Activated T-helper 2 cell treated with anti-CD3 and anti-CD28 coated beads, Interferon-gamma antibody, Interleukin-2, Interleukin-4, amounts not matched to agents 10 μg/mL and 5 μg/mL and 100 μg/mL, durations not matched to agents 14 hours and 24 hours and 36 hours (primary cell): ENCODE data around the gene CDA. TPM values are rescaled to one million over a fixed set of nuclear protein-coding genes. Genes with fewer than 3 reads are reported as not detected.

Experiments used
- DNase-seq: peaks from one replicate; pipeline ENCODE4 v3.0.0; 2021; ENCODE audit warnings: low spot score
- H3K27ac Mint-ChIP-seq: one replicate; pipeline ENCODE4 v1.8.0; 2021; ENCODE audit warnings: mixed read lengths
- H3K27me3 Mint-ChIP-seq: one replicate; pipeline ENCODE4 v1.8.0; 2021; ENCODE audit warnings: low read depth, mixed read lengths
- H3K36me3 Mint-ChIP-seq: one replicate; pipeline ENCODE4 v1.8.0; 2021; ENCODE audit warnings: low read depth, mixed read lengths
- H3K4me1 Mint-ChIP-seq: one replicate; pipeline ENCODE4 v1.8.0; 2021; ENCODE audit warnings: low read depth, mixed read lengths
- H3K4me3 Mint-ChIP-seq: one replicate; pipeline ENCODE4 v1.8.0; 2021; ENCODE audit warnings: low read depth, mild to moderate bottlenecking, moderate library complexity, mixed read lengths
- H3K9me3 Mint-ChIP-seq: one replicate; pipeline ENCODE4 v1.8.0; 2021; ENCODE audit warnings: mixed read lengths
- intact Hi-C: fragments of 100-400 bp; cut with micrococcal nuclease; formaldehyde crosslinking; loops from one replicate; pipeline ENCODE4 v1.15.1; 2023
- total RNA-seq: library from RNA; stranded (reverse); gene quantifications from 2 replicates; pipeline ENCODE4 v1.2.3, GENCODE V29; 2022

The CDA gene
- total RNA-seq, 1 donor from 2014 or later, result not detected

DNA sequence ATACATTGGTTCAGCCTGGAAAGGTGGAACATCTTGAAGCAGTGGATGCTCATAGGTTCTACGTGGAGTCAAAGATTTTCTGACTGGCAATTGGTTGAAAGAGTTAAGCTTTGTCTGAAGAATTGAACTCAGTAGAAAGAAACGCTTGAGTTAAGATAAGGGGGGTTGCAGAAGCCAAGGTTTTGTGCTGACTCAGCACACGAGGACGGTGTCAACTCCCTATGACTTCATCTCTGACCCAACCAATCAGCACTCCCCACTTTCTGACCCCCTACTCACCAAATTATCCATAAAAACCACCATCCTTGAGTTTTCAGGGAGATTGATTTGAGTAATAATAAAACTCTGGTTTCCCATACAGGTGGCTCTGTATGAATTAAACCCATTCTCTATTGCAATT, 41.8 kb downstream of the CDA start:
- H3K36me3 Mint-ChIP-seq, result no peaks in the 10 kb centered on the region
- no peak overlapping the region for H3K4me3 Mint-ChIP-seq
- no peaks in the 10 kb centered on the region for H3K9me3 Mint-ChIP-seq
- intact Hi-C loops, result loop anchor here (5.0 kb wide), 1 partner anchor 123 kb away; the partner anchor contains the start of gene MUL1
- peaks cover 2% of the 10 kb centered on the region for H3K27me3 Mint-ChIP-seq
- no peak for DNase-seq
- H3K27ac Mint-ChIP-seq, result no peak overlapping the region
- peaks cover 6% of the 10 kb centered on the region for H3K4me1 Mint-ChIP-seq

DNA sequence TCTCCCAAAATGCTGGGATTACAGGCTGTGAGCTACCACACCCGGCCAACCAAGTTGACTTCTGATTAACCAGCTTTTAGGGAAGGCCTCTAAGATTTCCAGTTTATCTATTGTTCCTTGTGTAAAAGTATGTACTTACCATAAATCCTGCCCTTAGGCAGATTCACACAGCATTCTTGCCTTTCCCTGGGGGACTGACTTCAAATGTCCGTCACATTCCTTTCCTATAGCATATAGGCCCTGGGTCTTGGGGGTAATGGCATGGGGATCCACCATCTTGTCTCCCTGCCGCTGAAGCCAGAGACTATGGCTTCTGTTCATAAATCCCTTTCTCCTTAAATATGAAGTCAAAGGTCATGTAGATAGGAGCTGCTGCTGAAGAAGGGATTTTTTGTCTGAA, 43.5 kb downstream of the CDA start:
- Mint-ChIP-seq H3K4me1 (peaks cover 6% of the 10 kb centered on the region), H3K27me3 (peaks cover 1% of the 10 kb centered on the region), H3K36me3 (no peaks in the 10 kb centered on the region), H3K9me3 (no peaks in the 10 kb centered on the region), H3K4me3 (peak overlapping the region; percentile 65), H3K27ac (no peak overlapping the region)
- intact Hi-C loops, result loop anchor here (2.0 to 5.0 kb wide), 2 partner anchors 58 to 125 kb away; partner anchors contain the start of gene MUL1
- no peak for DNase-seq

DNA sequence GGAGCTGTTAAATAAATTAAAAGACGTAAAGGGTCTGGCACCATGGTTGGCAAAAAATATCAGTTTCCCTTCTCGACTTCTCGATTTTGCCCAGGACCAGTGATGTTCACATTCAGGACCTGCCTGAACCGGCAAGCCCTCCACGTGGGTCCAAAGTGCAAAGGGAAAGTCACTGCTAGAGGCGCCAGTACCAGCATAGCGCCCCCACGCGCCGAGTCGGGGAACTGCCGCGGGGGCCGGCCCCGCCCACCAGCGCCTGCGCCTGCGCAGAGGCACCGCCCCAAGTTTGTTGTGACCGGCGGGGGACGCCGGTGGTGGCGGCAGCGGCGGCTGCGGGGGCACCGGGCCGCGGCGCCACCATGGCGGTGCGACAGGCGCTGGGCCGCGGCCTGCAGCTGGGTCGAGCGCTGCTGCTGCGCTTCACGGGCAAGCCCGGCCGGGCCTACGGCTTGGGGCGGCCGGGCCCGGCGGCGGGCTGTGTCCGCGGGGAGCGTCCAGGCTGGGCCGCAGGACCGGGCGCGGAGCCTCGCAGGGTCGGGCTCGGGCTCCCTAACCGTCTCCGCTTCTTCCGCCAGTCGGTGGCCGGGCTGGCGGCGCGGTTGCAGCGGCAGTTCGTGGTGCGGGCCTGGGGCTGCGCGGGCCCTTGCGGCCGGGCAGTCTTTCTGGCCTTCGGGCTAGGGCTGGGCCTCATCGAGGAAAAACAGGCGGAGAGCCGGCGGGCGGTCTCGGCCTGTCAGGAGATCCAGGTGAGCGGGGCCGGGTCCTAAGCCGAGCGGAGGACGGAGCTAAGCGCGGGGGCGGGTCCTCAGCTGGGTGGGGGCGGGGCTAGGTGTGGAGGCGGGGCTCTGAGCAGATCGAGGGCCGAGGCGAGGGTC, 44.5 kb downstream of the CDA start, which contains the start of gene PINK1:
Gene PINK1, plus strand, starts transcription at position 269 of the 875 bp plus-strand sequence. Its CDS starts 91 bp downstream, at position 360.
- peaks cover 1% of the 10 kb centered on the region for H3K27me3 Mint-ChIP-seq
- peak; percentile 86 for DNase-seq
- peak within 1 kb of the TSS; percentile 80 for H3K4me3 Mint-ChIP-seq
- peak within 1 kb of the TSS; percentile 33 for H3K27ac Mint-ChIP-seq
- no peaks in the 10 kb centered on the region for H3K9me3 Mint-ChIP-seq
- peaks cover 6% of the 10 kb centered on the region for H3K4me1 Mint-ChIP-seq
- no peaks in the 10 kb centered on the region for H3K36me3 Mint-ChIP-seq
- intact Hi-C loops, result loop anchor here (2.0 to 5.0 kb wide), 2 partner anchors 59 to 126 kb away; partner anchors contain the start of gene MUL1

DNA sequence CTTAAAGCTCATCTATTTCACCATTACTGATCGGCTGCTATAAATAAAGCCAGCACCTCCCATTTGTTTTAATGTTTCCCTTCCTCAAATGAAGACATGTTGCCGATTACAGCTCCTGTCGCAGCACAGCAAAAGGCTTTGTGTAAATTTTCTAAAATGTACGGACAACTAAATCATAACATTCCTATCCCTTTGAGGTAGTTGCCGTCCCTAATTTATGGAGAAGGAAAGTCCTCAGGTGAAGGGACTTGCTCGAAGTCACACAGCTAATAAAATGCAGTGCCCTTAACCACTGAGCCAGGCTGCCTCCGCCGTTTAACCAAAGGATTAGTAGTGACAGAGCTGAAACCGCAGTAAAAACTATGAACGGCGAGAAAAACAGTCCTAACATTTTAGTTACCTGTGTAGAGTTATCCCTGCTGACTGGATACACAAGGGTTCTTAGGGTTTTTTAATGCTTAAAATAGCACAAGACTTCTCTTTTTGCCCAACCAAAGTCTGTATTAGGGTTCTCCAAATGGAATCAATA, 45.2 kb downstream of the CDA start:
- intact Hi-C loops, result loop anchor here (5.0 kb wide), 1 partner anchor 127 kb away; the partner anchor contains the start of gene MUL1
- no peaks in the 10 kb centered on the region for H3K9me3 Mint-ChIP-seq
- H3K4me3 Mint-ChIP-seq, result peak overlapping the region; percentile 80
- H3K27me3 Mint-ChIP-seq, result no peaks in the 10 kb centered on the region
- H3K27ac Mint-ChIP-seq, result peak overlapping the region; percentile 33
- no peaks in the 10 kb centered on the region for H3K36me3 Mint-ChIP-seq
- peak; percentile 13 for DNase-seq
- peaks cover 6% of the 10 kb centered on the region for H3K4me1 Mint-ChIP-seq

DNA sequence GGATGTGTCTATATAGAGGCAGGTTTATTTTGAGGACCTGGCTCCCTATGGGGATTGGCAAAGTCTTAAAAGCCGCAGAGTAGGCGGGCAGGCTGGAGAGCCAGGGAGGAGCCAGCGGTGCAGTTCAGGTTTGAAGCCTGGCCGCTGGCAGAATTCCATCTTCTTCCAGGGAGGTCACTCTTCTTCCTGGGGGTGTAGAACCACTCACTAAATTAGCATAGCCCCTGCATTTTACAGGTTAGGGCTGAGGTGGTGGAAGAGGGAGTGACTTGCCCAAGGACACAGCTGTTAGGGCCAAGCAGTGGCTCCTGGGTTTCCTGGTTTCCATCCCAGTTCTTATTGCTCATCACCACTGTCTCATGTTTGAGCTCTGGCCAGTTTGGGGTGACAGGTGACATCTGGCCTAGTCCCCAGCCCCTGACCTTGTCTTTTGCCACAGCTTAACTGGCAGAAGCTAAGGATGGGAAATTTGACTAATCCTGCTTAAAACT, 45.7 kb downstream of the CDA start:
- intact Hi-C loops, result loop anchor here (5.0 kb wide), 1 partner anchor 127 kb away; the partner anchor contains the start of gene MUL1
- H3K27ac Mint-ChIP-seq, result no peak overlapping the region

DNA sequence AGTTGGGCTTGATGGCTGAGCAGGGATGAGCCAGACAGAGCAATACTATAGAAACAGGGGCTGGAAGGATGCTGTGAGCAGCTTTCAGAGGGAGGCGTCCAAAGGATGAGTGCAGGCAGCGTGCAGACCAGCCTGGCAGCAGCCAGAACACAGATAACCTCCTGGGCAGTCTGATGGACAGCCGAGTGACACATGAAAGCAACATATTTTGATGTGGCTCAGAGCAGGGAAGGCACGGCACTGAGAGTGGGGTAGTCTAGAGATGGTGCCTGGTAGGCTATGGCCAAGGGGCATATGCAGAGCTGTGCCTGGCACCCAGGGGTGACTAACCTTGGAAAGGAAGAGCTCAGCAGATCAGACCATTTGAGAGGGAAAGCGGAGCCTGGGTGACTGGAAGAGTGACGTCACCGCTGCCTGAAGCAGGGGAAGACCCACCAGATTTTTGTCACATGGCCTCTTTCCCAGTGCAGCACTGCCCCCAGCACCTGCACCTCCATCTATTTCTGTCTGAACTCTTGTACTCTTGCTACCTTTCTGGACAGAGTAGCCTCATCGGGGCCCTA, 48.0 kb downstream of the CDA start:
- Mint-ChIP-seq H3K9me3 (no peaks in the 10 kb centered on the region), H3K4me1 (peaks cover 9% of the 10 kb centered on the region), H3K4me3 (no peak overlapping the region), H3K36me3 (no peaks in the 10 kb centered on the region), H3K27me3 (no peaks in the 10 kb centered on the region), H3K27ac (no peak overlapping the region)
- intact Hi-C loops, result no loop called here
- no peak for DNase-seq

More for the DNA sequence above, 45.7 kb downstream of the CDA start:
- DNase-seq, result no peak
- Mint-ChIP-seq H3K4me3 (peak overlapping the region; percentile 80), H3K4me1 (peaks cover 6% of the 10 kb centered on the region), H3K36me3 (no peaks in the 10 kb centered on the region), H3K9me3 (no peaks in the 10 kb centered on the region), H3K27me3 (no peaks in the 10 kb centered on the region)

DNA sequence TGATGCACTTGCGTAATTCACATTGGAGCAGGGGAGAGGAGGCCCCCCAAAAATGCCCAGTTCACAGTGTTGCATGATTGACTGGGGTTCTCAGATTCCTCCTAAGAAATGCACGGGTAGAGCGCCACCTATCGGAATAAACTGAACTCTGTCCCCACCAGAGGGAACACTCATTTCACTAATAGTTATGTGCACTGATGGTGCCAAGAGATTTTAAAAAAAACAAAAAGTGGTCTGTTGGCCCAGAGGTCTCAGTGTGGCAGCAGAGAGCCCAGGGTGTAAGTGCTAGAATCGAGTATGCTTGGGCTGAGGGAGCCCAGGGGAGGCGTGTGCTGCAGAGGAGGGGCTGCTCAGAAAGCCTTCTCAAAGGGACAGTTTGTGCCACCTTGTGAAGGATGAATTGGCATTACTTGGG, 51.3 kb downstream of the CDA start:
- DNase-seq, result peak; percentile 51
- Mint-ChIP-seq H3K4me3 (no peak overlapping the region), H3K4me1 (peaks cover 3% of the 10 kb centered on the region), H3K36me3 (no peaks in the 10 kb centered on the region), H3K27ac (no peak overlapping the region), H3K9me3 (no peaks in the 10 kb centered on the region), H3K27me3 (no peaks in the 10 kb centered on the region)
- intact Hi-C loops, result loop anchor here (1.0 to 2.0 kb wide), 2 partner anchors 65 to 118 kb away; no protein-coding TSS in a partner anchor

DNA sequence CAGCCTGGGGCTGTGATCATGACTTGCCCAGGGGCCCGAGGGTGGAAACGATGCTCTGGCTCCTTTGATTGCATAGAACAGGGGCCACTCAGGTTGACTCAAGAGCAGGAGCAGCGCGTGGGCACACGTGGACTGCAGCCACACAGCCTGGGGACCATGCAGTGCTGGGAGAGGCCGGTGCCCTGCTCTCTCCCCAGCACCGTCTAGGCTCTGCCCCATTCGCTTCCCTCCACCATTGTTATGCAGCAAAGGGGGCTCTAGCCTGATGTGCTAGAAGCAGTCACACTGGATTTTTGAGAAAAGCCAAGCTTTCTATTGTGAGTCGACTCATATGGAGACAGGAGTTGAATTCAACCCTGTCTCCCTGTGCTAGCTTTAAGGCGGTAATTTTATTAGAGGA, 53.1 kb downstream of the CDA start:
- Mint-ChIP-seq H3K36me3 (no peaks in the 10 kb centered on the region), H3K9me3 (no peaks in the 10 kb centered on the region), H3K27me3 (no peaks in the 10 kb centered on the region), H3K4me1 (peaks cover 3% of the 10 kb centered on the region), H3K4me3 (no peak overlapping the region), H3K27ac (no peak overlapping the region)
- intact Hi-C loops, result loop anchor here (2.0 kb wide), 1 partner anchor 67 kb away; no protein-coding TSS in a partner anchor
- DNase-seq, result no peak

DNA sequence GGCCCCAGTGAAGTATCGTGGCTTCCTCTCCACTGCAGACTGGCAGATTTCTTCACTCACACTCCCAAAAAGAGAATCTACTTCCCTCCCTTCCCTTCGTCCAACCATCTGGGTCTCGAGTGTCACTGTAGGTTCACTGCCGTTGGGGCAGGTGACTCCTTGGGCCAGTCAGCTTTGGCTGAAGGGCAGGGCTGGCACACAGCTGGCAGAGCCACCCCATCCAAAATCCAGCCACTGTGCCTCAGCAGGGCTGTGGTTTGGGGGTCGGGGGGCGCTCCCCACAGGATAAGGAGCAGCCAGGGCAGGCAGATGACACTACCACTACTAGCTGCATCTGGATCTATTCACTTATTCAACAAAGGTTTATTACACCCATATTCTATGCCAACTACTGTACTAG, 54.2 kb downstream of the CDA start:
- intact Hi-C loops, result no loop called here
- Mint-ChIP-seq H3K4me3 (no peak overlapping the region), H3K36me3 (no peaks in the 10 kb centered on the region), H3K9me3 (no peaks in the 10 kb centered on the region), H3K4me1 (peaks cover 3% of the 10 kb centered on the region), H3K27me3 (no peaks in the 10 kb centered on the region), H3K27ac (no peak overlapping the region)
- no peak for DNase-seq

DNA sequence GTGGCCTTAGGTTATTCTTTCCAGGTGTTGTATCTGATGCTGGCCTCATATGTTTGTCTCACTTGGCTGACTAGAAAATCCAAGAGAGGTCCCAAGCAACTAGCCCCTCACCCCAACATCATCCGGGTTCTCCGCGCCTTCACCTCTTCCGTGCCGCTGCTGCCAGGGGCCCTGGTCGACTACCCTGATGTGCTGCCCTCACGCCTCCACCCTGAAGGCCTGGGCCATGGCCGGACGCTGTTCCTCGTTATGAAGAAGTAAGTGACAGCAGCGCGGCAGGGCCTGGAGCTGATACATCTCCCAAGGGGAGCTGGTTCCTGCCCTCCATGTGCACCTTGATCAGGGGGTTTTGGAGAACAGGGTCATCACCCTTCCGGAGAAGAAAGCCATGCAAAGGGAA, 55.5 kb downstream of the CDA start:
- Mint-ChIP-seq H3K4me3 (no peak overlapping the region), H3K27ac (no peak overlapping the region), H3K9me3 (no peaks in the 10 kb centered on the region), H3K4me1 (peaks cover 3% of the 10 kb centered on the region), H3K36me3 (peaks cover 11% of the 10 kb centered on the region), H3K27me3 (no peaks in the 10 kb centered on the region)
- no peak for DNase-seq
- intact Hi-C loops, result no loop called here

DNA sequence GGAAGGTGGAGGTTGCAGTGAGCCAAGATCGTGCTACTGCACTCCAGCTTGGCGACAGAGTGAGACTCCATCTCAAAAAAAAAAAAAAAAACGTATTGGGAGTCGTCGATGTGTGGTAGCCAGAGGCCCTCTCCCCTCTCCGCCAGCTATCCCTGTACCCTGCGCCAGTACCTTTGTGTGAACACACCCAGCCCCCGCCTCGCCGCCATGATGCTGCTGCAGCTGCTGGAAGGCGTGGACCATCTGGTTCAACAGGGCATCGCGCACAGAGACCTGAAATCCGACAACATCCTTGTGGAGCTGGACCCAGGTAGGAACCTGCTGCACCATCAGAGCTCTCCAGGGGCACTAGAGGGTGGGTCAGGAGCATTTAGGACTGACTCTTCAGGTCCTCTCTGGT, 56.5 kb downstream of the CDA start:
- Mint-ChIP-seq H3K36me3 (peaks cover 19% of the 10 kb centered on the region), H3K27me3 (no peaks in the 10 kb centered on the region), H3K4me1 (peaks cover under 1% of the 10 kb centered on the region), H3K4me3 (no peak overlapping the region), H3K9me3 (no peaks in the 10 kb centered on the region), H3K27ac (no peak overlapping the region)
- intact Hi-C loops, result no loop called here
- DNase-seq, result no peak

DNA sequence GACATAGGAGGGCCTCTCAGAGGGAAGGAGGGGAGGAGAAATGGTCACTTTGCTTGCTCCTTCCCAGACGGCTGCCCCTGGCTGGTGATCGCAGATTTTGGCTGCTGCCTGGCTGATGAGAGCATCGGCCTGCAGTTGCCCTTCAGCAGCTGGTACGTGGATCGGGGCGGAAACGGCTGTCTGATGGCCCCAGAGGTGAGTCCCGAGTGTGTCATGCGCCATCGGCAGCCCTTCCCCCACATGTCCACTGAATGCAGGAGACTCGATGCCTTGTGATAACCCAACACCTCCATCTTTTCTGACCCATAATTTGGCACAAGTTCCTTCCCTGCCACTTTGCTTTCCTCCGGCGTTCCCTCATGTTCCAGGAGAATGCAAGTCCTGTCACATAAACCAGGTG, 59.5 kb downstream of the CDA start:
- intact Hi-C loops, result no loop called here
- Mint-ChIP-seq H3K9me3 (no peaks in the 10 kb centered on the region), H3K4me3 (no peak overlapping the region), H3K36me3 (peaks cover 46% of the 10 kb centered on the region), H3K27ac (no peak overlapping the region), H3K4me1 (no peaks in the 10 kb centered on the region), H3K27me3 (no peaks in the 10 kb centered on the region)
- no peak for DNase-seq
